ENCODE results near the gene NFE2.

The NFE2 gene

DNA sequence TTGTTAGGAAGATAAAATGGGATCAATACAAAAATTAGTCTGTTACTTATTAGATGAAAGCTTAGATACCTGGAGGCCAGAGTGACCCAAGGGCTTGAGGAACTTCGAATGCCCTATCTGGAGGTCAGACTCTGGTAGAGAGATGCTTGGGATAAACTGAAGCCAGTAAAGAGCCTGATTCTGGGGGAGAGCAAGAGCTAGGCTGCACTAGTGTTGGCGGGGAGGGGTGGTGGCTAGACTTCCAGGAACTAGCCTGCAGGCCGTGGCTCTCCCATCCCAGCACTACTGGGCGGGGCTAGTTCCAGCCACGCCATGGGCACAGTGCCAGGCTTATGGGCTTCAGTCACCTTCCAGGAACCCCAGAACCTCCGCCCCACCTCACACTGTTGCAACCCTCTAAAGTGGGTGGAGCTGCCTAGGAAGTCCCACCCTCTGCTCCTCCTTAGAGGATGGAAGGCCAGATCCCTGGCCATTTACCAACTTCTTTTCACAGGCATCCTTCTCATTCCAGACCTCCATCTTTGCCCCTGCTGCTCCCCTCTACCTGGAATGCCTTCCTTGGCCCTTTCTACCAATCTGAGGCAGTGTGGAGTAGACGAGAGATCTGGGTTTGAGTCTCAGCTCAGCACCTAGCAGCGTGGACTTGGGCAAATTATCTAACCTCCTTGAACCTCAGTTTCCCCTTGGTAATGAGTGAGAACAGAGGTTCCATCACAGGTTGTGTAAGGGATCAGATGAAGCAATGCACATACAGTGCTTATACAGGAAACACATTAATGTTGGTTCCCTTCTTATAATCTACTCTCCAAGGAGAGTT lies 6.3 kb upstream of the NFE2 start:
- DNase-seq (ENCODE audit: low read depth, low spot score): no peak

DNA sequence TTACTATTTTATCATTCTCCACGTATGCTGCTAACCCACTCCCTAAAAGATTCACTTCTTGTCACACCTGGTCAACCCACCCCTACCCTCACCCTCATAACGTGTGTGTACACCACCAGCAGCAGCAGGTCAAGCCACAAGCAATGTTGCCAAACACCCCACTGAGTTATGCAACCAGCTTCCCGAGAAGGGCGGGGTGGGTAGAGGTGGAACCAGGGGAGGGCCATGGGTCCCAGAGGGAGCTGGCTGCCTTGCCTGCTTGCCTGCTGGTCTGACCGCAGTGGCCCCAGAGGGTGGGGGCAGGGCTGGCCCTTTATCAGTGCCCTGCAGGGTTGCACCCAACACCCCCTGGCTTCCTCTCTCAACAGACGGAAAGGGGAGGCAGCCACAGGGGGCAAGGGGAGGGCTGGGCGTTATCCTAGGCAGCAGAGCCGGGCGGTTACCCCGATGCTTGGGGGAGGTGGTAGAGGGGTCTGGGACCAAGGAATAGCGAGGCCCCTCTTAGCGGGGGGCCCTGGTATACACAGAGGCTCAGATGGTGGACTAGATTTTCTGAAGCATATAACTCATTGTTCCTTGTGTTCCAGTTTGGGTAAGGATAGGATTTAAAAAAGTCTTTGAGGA lies 3.5 kb upstream of the NFE2 start:
- no peak for DNase-seq (ENCODE audit: low read depth, low spot score)

DNA sequence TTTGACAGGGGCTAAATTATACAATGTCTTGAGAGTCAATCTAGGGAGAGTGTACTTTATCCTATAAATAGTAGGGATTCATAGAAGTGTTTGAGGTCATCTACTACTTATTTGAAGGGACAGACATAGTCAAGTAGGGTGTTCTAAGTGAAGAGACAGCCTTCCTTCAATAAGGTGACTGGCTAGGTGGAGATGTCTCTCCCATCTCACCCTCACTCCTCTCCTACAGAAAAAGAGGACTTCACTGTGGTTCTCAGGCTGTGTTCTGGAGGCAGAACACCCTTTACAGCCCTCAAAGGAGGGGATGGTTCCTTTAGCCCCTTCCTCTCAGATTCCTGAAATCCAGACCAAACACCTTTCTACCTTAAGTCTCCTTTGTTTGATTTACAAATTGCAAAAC lies 2.8 kb upstream of the NFE2 start:
- DNase-seq (ENCODE audit: low read depth, low spot score): no peak

GRCh38 chr12:54301428-54302048 lies 723 bp upstream of the NFE2 start:
- no peak for DNase-seq (ENCODE audit: low read depth, low spot score)

GRCh38 chr12:54300225-54300731 lies 537 bp downstream of the NFE2 start:
- DNase-seq (ENCODE audit: low read depth, low spot score): no peak

DNA sequence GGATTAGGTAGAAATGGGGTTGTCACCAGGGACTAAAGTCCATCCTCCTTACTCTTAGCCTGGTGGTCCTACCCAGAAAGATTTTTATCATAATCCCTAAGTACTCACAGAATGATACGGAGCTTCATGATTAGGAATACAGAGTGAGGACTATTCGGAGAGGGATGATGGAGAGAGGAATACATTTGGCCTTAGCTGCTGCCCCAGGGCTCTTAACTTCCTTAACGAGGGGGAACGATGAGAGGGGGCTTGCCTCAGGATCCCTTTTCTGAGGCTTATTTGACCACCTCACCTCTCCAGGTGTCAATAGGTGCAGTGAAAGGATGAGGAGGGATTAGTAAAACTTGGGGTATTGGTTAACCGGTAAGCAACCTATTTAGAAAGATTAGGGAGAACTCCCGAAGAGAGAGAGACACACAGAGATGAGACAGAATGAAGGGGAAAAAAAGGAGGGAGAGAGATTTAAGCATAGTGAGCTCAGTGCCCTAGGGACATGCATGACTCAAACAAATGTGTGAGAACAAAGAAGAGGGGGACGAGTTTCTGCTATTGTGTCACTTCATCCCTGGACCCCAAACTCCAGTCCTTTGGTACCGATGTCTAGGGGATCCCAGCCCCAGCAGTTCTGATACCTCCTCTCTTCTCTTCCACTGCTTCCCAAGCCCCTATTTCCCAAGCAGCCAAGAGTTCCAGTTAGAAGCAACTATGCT lies 1.1 kb downstream of the NFE2 start:
- no peak for DNase-seq (ENCODE audit: low read depth, low spot score)

DNA sequence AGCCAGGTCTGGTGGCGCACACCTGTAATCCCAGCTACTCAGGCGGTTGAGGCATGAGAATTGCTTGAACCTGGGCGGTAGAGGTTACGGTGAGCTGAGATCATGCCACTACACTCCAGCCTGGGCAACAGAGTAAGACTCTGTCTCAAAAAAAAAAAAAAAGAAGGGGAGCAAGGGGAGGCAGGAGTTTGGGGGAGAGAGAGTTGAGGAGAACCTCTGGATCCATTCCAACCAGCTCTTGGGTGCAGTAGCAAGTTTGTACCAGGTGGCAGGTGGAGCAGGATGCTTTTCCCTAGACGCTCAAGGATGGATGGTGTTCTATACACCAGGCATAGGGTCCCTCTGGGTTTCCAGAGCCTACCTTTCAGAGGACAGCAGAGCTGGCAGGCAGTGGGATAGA lies 1.9 kb downstream of the NFE2 start:
- no peak for DNase-seq (ENCODE audit: low read depth, low spot score)

DNA sequence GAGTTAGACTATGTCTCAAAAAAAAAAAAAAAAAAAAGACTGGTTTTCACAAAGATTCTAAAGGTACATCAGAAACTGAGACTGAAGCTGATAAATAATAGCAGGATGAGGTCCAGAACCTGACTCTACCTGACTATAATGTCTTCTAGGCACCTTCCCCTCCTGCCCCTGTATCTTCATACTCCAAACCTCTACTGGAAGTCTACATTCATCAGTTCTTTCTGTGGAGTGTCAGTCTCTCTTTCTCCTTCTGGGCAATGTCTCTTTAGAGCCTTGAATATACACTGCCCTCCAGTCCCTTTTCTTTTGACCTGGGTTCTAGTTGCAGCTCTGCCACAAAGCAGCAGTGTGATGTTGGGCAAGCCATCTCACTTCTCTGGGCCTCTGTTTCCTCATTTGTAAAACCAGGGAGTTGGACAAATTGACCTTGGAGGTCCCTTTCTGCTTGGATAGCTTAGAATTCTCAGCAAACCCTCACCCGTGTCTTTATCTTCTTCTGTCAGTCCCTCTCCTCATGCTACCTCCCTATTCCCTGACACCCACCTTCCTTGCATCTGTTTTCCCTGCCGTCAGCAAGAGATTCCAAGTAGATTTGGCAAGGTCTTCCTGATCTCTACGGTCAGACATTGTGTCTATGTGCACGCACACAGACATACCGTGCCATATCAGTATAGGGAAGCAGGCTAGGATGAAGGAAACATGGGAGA lies 4.3 kb downstream of the NFE2 start:
- DNase-seq (ENCODE audit: low read depth, low spot score): no peak

GRCh38 chr12:54294953-54295566 lies 5.8 kb downstream of the NFE2 start:
- no peak for DNase-seq (ENCODE audit: low read depth, low spot score)

DNA sequence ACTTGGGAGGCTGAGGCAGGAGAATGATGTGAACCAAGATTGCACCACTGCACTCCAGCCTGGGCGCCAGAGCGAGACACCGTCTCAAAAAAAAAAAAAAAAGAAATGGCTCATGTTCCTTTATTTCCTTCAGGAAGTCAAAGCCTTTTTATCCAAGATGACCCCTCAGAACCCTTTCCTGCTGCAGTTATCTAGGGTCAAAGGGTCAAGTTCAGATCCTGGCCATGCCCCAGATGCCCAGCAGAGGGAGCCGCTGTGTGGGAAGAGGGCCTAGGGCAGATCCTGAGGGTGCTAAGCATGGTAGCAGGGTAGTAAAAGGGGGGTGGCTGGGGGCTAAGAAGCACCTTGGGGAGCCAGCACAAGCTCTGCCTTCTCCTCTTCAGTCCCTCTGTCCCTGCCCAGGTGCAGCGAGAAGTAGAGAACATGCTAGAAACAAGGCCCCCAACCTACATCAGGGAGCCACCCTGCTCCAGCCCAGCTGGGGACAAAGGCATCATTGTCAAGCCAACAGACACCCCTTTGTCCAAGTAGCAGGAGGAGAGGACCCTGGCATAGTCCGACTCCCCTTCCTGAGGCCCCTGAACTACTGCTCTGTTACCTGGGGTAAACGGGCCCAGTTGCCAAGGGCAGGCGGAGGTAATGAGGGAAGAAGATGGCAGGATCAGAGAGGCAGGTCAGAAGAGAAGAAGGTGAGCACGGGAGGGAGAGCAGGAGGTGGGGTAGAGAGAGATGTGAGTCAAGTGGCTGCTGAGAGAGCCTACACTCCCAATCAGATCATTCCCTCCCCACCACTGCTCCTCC lies 6.5 kb downstream of the NFE2 start:
- no peak for DNase-seq (ENCODE audit: low read depth, low spot score)

DNA sequence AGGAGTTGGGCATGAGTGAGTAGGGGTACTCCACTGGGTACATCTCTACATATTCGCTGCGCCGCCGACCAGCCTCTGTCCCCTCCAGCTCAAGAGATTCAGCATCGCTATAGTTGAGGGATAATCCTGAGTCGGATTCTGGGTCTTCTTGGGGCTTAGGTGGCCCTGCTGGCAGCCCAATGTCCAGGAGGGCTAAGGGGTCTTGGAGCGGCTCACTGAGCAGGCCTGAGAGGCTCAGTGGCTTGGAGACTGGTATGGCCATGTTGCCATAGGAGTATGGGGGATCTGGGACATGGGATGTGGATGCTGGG lies 7.9 kb downstream of the NFE2 start:
- no peak for DNase-seq (ENCODE audit: low read depth, low spot score)

- no peak for DNase-seq (ENCODE audit: low read depth, low spot score)
Measured at GRCh38 chr12:54292083-54292930, 8.5 kb downstream of the NFE2 start.

- no peak for DNase-seq (ENCODE audit: low read depth, low spot score)
Measured at GRCh38 chr12:54287261-54288157, 13.3 kb downstream of the NFE2 start.

DNA sequence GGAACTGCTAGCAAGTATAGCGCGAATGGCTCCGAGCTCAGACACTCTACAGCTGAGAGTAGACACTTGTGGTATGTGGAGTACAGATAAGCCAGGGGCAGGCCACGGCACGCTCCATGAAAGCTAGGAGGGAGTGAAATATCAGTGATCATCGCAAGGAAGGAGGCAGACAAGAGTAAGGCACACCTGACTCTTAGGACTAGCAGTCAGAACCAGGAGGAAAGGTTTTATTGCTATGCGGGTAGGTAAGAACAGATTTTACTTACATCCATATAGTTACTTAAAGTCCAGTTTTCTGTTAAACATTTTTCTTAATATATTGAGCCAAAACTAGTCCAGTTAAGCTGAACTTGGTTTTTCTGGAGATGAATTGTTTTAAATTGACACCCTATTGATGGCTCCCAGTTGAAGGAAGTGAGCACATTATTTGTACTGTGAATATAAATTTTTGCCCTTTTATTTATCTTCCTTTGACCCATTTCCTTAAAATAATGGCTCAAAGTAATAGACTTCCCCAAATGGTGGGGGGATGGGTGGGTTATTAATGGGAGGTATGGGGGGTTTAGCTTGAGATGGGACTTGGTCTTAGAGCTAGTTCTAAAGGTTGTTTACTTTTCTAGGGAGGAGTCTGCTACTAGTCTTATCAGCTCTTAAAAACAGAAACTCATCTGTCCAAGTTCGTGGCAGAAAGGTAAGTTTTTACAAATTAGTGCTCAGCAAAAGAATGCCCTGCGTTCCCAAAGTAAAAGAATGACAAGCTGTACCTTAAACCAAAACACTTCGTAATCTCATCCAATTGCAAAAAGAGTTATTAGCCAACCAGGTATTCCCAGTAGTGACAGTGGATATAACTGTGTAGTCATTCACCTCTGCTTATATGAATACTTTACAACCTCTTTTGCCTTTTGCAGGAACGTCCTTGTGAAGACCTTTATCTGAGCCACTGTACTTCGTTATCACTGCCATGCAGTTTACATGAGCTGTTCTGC lies 14.5 kb downstream of the NFE2 start:
- no peak for DNase-seq (ENCODE audit: low read depth, low spot score)

GRCh38 chr12:54285150-54286041 lies 15.4 kb downstream of the NFE2 start:
- no peak for DNase-seq (ENCODE audit: low read depth, low spot score)

Measured in activated naive CD8-positive, alpha-beta T cell treated with anti-CD3 and anti-CD28 coated beads, Interleukin-2, amount 50 U/mL, for 16 hours (primary cell).